WTC11 (cell line): Measurements from ENCODE around the gene IFNLR1. TPM values are rescaled to one million over a fixed set of nuclear protein-coding genes. Genes with fewer than 3 reads are reported as not detected.

Experiments
- ATAC-seq: fragments of 200-7000 bp; cut with Tn5 transposase; 2 replicates; pipeline ENCODE4 v1.10.0; 2021; ENCODE audit warnings: mild to moderate bottlenecking, moderate library complexity
- CTCF ChIA-PET: fragments of 300-600 bp; sonication (Branson Sonifier 250); formaldehyde crosslinking; loops from one replicate; lab custom pipeline; 2021; ENCODE audit warnings: antibody characterized with exemption; lab: Charles Lee
- POLR2A ChIA-PET: fragments of 350-600 bp; sonication (Branson Sonifier 250); formaldehyde crosslinking; loops from one replicate; lab custom pipeline; 2021; ENCODE audit warnings: antibody characterized with exemption; lab: Charles Lee
- DNase-seq: peaks from one replicate; pipeline ENCODE4 v3.0.0; 2021; ENCODE audit warnings: low spot score
- H3K27ac Mint-ChIP-seq: 2 replicates; pipeline ENCODE4 v1.8.0; 2021; ENCODE audit warnings: mixed read lengths
- H3K27me3 Mint-ChIP-seq: 2 replicates; pipeline ENCODE4 v1.8.0; 2021; ENCODE audit warnings: low read depth, mild to moderate bottlenecking, moderate library complexity, mixed read lengths
- H3K36me3 Mint-ChIP-seq: 2 replicates; pipeline ENCODE4 v1.8.0; 2021; ENCODE audit warnings: mixed read lengths
- H3K4me1 Mint-ChIP-seq: 2 replicates; pipeline ENCODE4 v1.8.0; 2022; ENCODE audit warnings: mixed read lengths
- H3K4me3 Mint-ChIP-seq: 2 replicates; pipeline ENCODE4 v1.8.0; 2021; ENCODE audit warnings: mild to moderate bottlenecking, moderate library complexity, mixed read lengths
- H3K9me3 Mint-ChIP-seq: 2 replicates; pipeline ENCODE4 v1.8.0; 2021; ENCODE audit warnings: mixed read lengths
- ATF6 ChIP-seq: sonication (generic); formaldehyde crosslinking; IDR thresholded peaks from 2 replicates; pipeline ENCODE4 v1.8.1; 2023; ENCODE audit warnings: mild to moderate bottlenecking, missing genetic modification reagents
- CREM ChIP-seq: sonication (generic); formaldehyde crosslinking; IDR thresholded peaks from 2 replicates; pipeline ENCODE4 v1.8.1; 2022; ENCODE audit warnings: mild to moderate bottlenecking, missing genetic modification reagents, moderate library complexity
- E2F4 ChIP-seq: sonication (generic); formaldehyde crosslinking; IDR thresholded peaks from 2 replicates; pipeline ENCODE4 v1.8.1; 2022; ENCODE audit warnings: low read depth, mild to moderate bottlenecking, moderate library complexity, missing genetic modification reagents, borderline replicate concordance
- ELF4 ChIP-seq: sonication (generic); formaldehyde crosslinking; IDR thresholded peaks from 2 replicates; pipeline ENCODE4 v1.8.1; 2022; ENCODE audit warnings: low read depth, mild to moderate bottlenecking, moderate library complexity, missing genetic modification reagents
- EMX1 ChIP-seq: fragments of 250-450 bp; sonication (Bioruptor Pico); IDR thresholded peaks from 2 replicates; pipeline ENCODE4 v1.8.0; 2021; ENCODE audit warnings: mild to moderate bottlenecking
- FOXP1 ChIP-seq: sonication (generic); formaldehyde crosslinking; IDR thresholded peaks from 2 replicates; pipeline ENCODE4 v1.8.0; 2022; ENCODE audit warnings: missing genetic modification reagents, mild to moderate bottlenecking, moderate library complexity, borderline replicate concordance
- GTF2I ChIP-seq: fragments of 250-450 bp; sonication (Bioruptor Pico); conservative IDR thresholded peaks from 2 replicates; pipeline ENCODE4 v1.4.0; 2021; ENCODE audit warnings: mild to moderate bottlenecking
- HMGXB4 ChIP-seq: sonication (generic); formaldehyde crosslinking; IDR thresholded peaks from 2 replicates; pipeline ENCODE4 v1.8.1; 2023; ENCODE audit warnings: mild to moderate bottlenecking, moderate library complexity, missing genetic modification reagents
- MLX ChIP-seq: sonication (generic); formaldehyde crosslinking; IDR thresholded peaks from 2 replicates; pipeline ENCODE4 v1.8.1; 2023; ENCODE audit warnings: mild to moderate bottlenecking, missing genetic modification reagents, moderate library complexity
- NFATC4 ChIP-seq: fragments of 250-450 bp; sonication (Bioruptor Pico); IDR thresholded peaks from 2 replicates; pipeline ENCODE4 v1.9.0; 2021; ENCODE audit warnings: mild to moderate bottlenecking
- NFYB ChIP-seq: sonication (generic); formaldehyde crosslinking; conservative IDR thresholded peaks from 2 replicates; pipeline ENCODE4 v1.8.0; 2022; ENCODE audit warnings: low read depth, missing genetic modification reagents
- NR3C1 ChIP-seq: sonication (generic); formaldehyde crosslinking; conservative IDR thresholded peaks from 2 replicates; pipeline ENCODE4 v1.8.1; 2023; ENCODE audit warnings: low read depth, mild to moderate bottlenecking, missing genetic modification reagents
- OVOL2 ChIP-seq: fragments of 250-450 bp; sonication (Bioruptor Pico); IDR thresholded peaks from 2 replicates; pipeline ENCODE4 v1.9.0; 2021; ENCODE audit warnings: mild to moderate bottlenecking, borderline replicate concordance
- RELA ChIP-seq: sonication (generic); formaldehyde crosslinking; IDR thresholded peaks from 2 replicates; pipeline ENCODE4 v1.8.1; 2022; ENCODE audit warnings: missing genetic modification reagents, mild to moderate bottlenecking, borderline replicate concordance
- SOX15 ChIP-seq: fragments of 250-450 bp; sonication (Bioruptor Pico); IDR thresholded peaks from 2 replicates; pipeline ENCODE4 v1.9.0; 2021; ENCODE audit warnings: mild to moderate bottlenecking
- SP1 ChIP-seq: sonication (generic); formaldehyde crosslinking; conservative IDR thresholded peaks from 2 replicates; pipeline ENCODE4 v1.8.1; 2022; ENCODE audit warnings: missing genetic modification reagents
- STAT6 ChIP-seq: sonication (generic); formaldehyde crosslinking; conservative IDR thresholded peaks from 2 replicates; pipeline ENCODE4 v1.8.1; 2023; ENCODE audit warnings: mild to moderate bottlenecking, low read depth, missing genetic modification reagents, moderate library complexity
- TP53 ChIP-seq: sonication (generic); formaldehyde crosslinking; IDR thresholded peaks from 2 replicates; pipeline ENCODE4 v1.8.1; 2023; ENCODE audit warnings: mild to moderate bottlenecking, missing genetic modification reagents
- ZBTB21 ChIP-seq: sonication (generic); formaldehyde crosslinking; IDR thresholded peaks from 2 replicates; pipeline ENCODE4 v1.8.1; 2023; ENCODE audit warnings: mild to moderate bottlenecking, missing genetic modification reagents, borderline replicate concordance
- ZMAT4 ChIP-seq: fragments of 250-450 bp; sonication (Bioruptor Pico); IDR thresholded peaks from 2 replicates; pipeline ENCODE4 v1.9.0; 2021; ENCODE audit warnings: mild to moderate bottlenecking
- ZNF219 ChIP-seq: sonication (generic); formaldehyde crosslinking; IDR thresholded peaks from 2 replicates; pipeline ENCODE4 v1.8.0; 2023; ENCODE audit warnings: missing genetic modification reagents, mild to moderate bottlenecking, borderline replicate concordance
- ZNF232 ChIP-seq: sonication (generic); formaldehyde crosslinking; IDR thresholded peaks from 2 replicates; pipeline ENCODE4 v1.8.0; 2022; ENCODE audit warnings: mild to moderate bottlenecking, missing genetic modification reagents
- ZNF263 ChIP-seq: sonication (generic); formaldehyde crosslinking; IDR thresholded peaks from 2 replicates; pipeline ENCODE4 v1.8.1; 2022; ENCODE audit warnings: low read depth, mild to moderate bottlenecking, moderate library complexity, missing genetic modification reagents
- ZNF317 ChIP-seq: sonication (generic); formaldehyde crosslinking; IDR thresholded peaks from 2 replicates; pipeline ENCODE4 v1.8.1; 2023; ENCODE audit warnings: low read depth, mild to moderate bottlenecking, moderate library complexity, missing genetic modification reagents, borderline replicate concordance
- ZNF416 ChIP-seq: fragments of 250-450 bp; sonication (Bioruptor Pico); IDR thresholded peaks from 2 replicates; pipeline ENCODE4 v1.9.0; 2021; ENCODE audit warnings: mild to moderate bottlenecking, inconsistent platforms
- ZNF671 ChIP-seq: fragments of 250-450 bp; sonication (Bioruptor Pico); IDR thresholded peaks from 2 replicates; pipeline ENCODE4 v1.8.0; 2021; ENCODE audit warnings: mild to moderate bottlenecking
- total RNA-seq: library from RNA; stranded (reverse); gene quantifications from 3 replicates; pipeline ENCODE4 v1.2.3, GENCODE V29; 2021

The IFNLR1 gene
- total RNA-seq, 1 experiment from 2014 or later, result 6.6 TPM

- DNase-seq (no peak), ATAC-seq (no peak)
- no peak overlapping the region for H3K4me3 Mint-ChIP-seq
- no peaks in the 10 kb centered on the region for H3K4me1 Mint-ChIP-seq
- TF ChIP-seq ZNF232 (CRISPR knock-in tag) (no peak), GTF2I (CRISPR knock-in tag) (no peak), ZMAT4 (no peak), ZNF263 (CRISPR knock-in tag) (no peak), ZNF416 (CRISPR knock-in tag) (no peak), CREM (CRISPR knock-in tag) (no peak), ATF6 (CRISPR knock-in tag) (no peak), ZBTB21 (no peak), EMX1 (CRISPR knock-in tag) (no peak), NR3C1 (CRISPR knock-in tag) (no peak), MLX (CRISPR knock-in tag) (no peak), HMGXB4 (no peak), TP53 (CRISPR knock-in tag) (no peak), NFATC4 (CRISPR knock-in tag) (no peak)
- H3K36me3 Mint-ChIP-seq, result peaks cover 20% of the 10 kb centered on the region
- H3K9me3 Mint-ChIP-seq, result no peaks in the 10 kb centered on the region
- ChIA-PET POLR2A (no interaction called here), CTCF (interaction anchor here (1.3 to 1.5 kb wide), 2 partner anchors 10 to 15 kb away, joined by 4 to 5 read pairs; no protein-coding TSS in a partner anchor)
- H3K27ac Mint-ChIP-seq, result no peak overlapping the region
- H3K27me3 Mint-ChIP-seq, result no peaks in the 10 kb centered on the region
Measured at GRCh38 chr1:24165500-24165899, 21.6 kb downstream of the IFNLR1 start.

GRCh38 chr1:24164004-24164403, 23.1 kb downstream of the IFNLR1 start:
- CTCF ChIA-PET, result interaction anchor here (1.5 kb wide), 1 partner anchor 14 kb away, joined by 4 read pairs; no protein-coding TSS in a partner anchor
- DNase-seq (no peak), ATAC-seq (no peak)
- no peaks in the 10 kb centered on the region for H3K4me1 Mint-ChIP-seq
- no peaks in the 10 kb centered on the region for H3K27me3 Mint-ChIP-seq
- no peak for TF ChIP-seq E2F4 (CRISPR knock-in tag)
- no peak for TF ChIP-seq ZNF232 (CRISPR knock-in tag)
- no peak for TF ChIP-seq OVOL2 (CRISPR knock-in tag)
- no peak for TF ChIP-seq SOX15
- no peak for TF ChIP-seq SP1 (CRISPR knock-in tag)
- no peak for TF ChIP-seq CREM (CRISPR knock-in tag)
- no peak for TF ChIP-seq ZNF671 (CRISPR knock-in tag)
- no peak for TF ChIP-seq STAT6 (CRISPR knock-in tag)
- no peak for TF ChIP-seq FOXP1 (CRISPR knock-in tag)
- TF ChIP-seq RELA (CRISPR knock-in tag), result no peak
- TF ChIP-seq ELF4 (CRISPR knock-in tag), result no peak
- no peak for TF ChIP-seq ZNF219 (CRISPR knock-in tag)
- TF ChIP-seq NFYB (CRISPR knock-in tag), result no peak
- TF ChIP-seq GTF2I (CRISPR knock-in tag), result no peak
- no peak for TF ChIP-seq ZNF317 (CRISPR knock-in tag)
- POLR2A ChIA-PET, result no interaction called here
- H3K27ac Mint-ChIP-seq, result no peak overlapping the region
- H3K4me3 Mint-ChIP-seq, result no peak overlapping the region
- H3K9me3 Mint-ChIP-seq, result no peaks in the 10 kb centered on the region
- peaks cover 17% of the 10 kb centered on the region for H3K36me3 Mint-ChIP-seq
